Ascending aorta (tissue), 2 donors: ENCODE data around the gene ATF6B. TPM values are rescaled to one million over a fixed set of nuclear protein-coding genes. Genes with fewer than 3 reads are reported as not detected.

Source experiments
- DNase-seq, 2 donors: peaks; one replicate each; pipeline ENCODE4 v3.0.0-alpha.2; 2019; ENCODE audit warnings: low spot score in 2 of 2
- H3K27ac ChIP-seq, 2 donors: fragments of 200-600 bp; sonication (generic); one replicate each; pipeline ENCODE4 v1.5.1; 2016 to 2017; ENCODE audit warnings: mild to moderate bottlenecking in 1 of 2
- H3K27me3 ChIP-seq: fragments of 200-600 bp; sonication (generic); one replicate; pipeline ENCODE4 v1.5.1; 2017
- H3K36me3 ChIP-seq, 2 donors: fragments of 200-600 bp; sonication (generic); one replicate each; pipeline ENCODE4 v1.5.1; 2016
- H3K4me1 ChIP-seq, 2 donors: fragments of 200-600 bp; sonication (generic); one replicate each; pipeline ENCODE4 v1.5.1; 2016 to 2017; ENCODE audit warnings: mild to moderate bottlenecking in 1 of 2
- H3K4me3 ChIP-seq, 2 donors: fragments of 200-600 bp; sonication (generic); one replicate each; pipeline ENCODE4 v1.5.1; 2016 to 2017; ENCODE audit warnings: mild to moderate bottlenecking in 1 of 2
- H3K9me3 ChIP-seq, 2 donors: fragments of 200-600 bp; sonication (generic); one replicate each; pipeline ENCODE4 v1.5.1; 2016
- CTCF ChIP-seq, 3 experiments: fragments of 200-600 bp in 2 of 3; fragments of 450-650 bp in 1 of 3; sonication (generic) in 2 of 3; IDR thresholded peaks; one replicate each; pipeline ENCODE4 v1.5.1; 2016 to 2019; ENCODE audit warnings: antibody characterized with exemption in 3 of 3, mild to moderate bottlenecking in 1 of 3, moderate library complexity in 1 of 3
- intact Hi-C: fragments of 100-400 bp; cut with DNase I; formaldehyde crosslinking; loops from one replicate; pipeline ENCODE4 v1.15.1; 2023
- total RNA-seq: library from RNA; depleted of rRNA; stranded (reverse); fragments of >200 nt; gene quantifications from one replicate; pipeline ENCODE4 v1.1.0, GENCODE V29; 2016

ATF6B gene
- total RNA-seq, 1 donor from 2014 or later = 123 TPM

DNA sequence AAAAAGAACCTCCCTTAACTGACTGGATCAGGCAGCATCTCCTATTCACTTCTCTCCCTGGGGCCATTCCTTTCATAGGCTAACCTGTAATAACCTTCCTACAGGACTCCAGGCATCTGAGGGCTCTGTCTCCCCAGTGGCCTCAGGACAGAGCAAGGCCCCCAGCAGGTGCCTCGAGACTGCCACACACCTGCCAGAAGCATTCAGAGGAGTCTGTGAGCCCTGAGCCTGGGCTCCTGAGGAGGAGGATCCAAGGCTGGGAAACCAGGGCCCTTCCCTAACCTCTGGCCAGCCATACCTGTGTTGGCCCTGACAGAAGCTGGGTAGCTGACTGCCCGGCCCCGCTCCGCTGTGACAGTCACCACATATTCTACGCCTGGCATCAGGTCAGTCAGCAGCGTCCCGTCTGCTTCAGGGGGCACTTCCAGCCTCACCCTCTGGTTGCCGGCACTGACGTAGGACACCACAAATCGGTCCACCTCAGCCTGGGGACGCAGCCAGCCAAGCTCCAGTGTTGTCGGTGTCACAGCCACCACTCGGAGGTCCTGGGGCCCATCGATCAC, 39.5 kb downstream of the ATF6B start:
- H3K36me3 ChIP-seq = no peaks in the 10 kb centered on the region
- H3K4me3 ChIP-seq = no peak overlapping the region
- H3K9me3 ChIP-seq = no peaks in the 10 kb centered on the region
- H3K27me3 ChIP-seq = no peaks in the 10 kb centered on the region
- TF ChIP-seq CTCF (IDR thresholded peaks at IDR 0.05) = no peak
- peaks cover 12 to 29% of the 10 kb centered on the region in 2 donors for H3K4me1 ChIP-seq
- H3K27ac ChIP-seq = peak overlapping the region; percentile 82 to 92
- no peak for DNase-seq
- intact Hi-C loops = loop anchor here (1.0 kb wide), 1 partner anchor 23 kb away; no protein-coding TSS in a partner anchor

DNA sequence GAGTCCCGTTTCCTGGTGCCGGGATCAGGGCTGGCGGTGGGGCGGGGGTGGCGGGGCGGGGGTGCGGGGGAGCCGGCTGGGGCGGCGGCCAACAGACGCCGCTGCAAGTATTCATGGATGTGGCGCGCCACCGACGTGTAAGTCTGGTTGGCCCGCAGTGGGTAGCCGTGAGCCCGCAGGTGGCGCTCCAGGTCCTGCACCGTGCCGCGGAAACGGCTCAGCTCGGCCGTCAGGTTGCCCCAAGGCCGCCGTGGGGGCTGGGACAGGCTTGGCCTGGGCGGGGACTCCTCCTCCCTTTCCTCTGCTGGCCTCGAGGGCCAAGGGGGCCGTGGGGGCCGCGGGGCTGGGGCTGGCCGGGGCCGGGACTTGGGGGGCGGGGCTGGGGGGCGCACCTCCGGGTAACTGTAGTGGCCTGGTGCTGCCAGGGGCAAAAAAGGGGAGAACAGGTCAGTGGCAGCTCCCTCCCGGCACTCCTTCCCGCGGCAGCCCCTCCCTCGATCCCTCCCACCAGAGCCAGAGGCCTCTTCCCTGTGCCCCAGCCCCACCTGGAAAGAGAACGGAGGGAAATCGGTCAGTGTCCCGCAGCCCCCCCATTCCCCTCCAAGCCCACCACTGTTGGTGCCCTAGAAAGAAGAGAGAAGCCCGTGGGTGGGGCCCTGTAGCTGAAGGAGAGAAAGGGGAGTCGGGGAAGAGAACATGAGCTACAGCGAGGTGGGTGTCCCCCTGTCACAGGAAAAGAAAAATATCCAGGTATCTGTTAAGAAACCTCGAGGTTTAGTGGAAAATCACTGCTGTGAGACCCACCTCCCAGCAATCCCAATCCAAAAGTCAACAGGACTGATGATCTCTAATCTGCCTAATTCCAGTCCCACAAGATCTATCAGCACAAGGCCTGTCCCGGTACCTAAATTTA, 40.2 kb downstream of the ATF6B start:
- peak overlapping the region in 1 of 2 donors; percentile 59 for H3K4me3 ChIP-seq
- DNase-seq = peak in 1 of 2 donors; percentile 94
- no peaks in the 10 kb centered on the region for H3K27me3 ChIP-seq
- H3K27ac ChIP-seq = peak overlapping the region; percentile 82 to 92
- no peaks in the 10 kb centered on the region for H3K9me3 ChIP-seq
- H3K4me1 ChIP-seq = peaks cover 9 to 26% of the 10 kb centered on the region in 2 donors
- no peaks in the 10 kb centered on the region for H3K36me3 ChIP-seq
- peak; percentile 65 to 83 (median 76) for TF ChIP-seq CTCF (IDR thresholded peaks at IDR 0.05)
- intact Hi-C loops = loop anchor here (1.0 to 2.0 kb wide), 5 partner anchors 23 to 66 kb away; partner anchors contain the start of genes ATF6B and PPT2

GRCh38 chr6:32086661-32087573, 41.1 kb downstream of the ATF6B start:
- Histone ChIP-seq H3K9me3 (no peaks in the 10 kb centered on the region), H3K4me1 (peaks cover 6 to 28% of the 10 kb centered on the region in 2 donors), H3K4me3 (peak overlapping the region in 1 of 2 donors; percentile 59), H3K36me3 (no peaks in the 10 kb centered on the region), H3K27me3 (no peaks in the 10 kb centered on the region), H3K27ac (peak overlapping the region; percentile 82 to 92)
- no peak for DNase-seq
- intact Hi-C loops = loop anchor here (1.0 to 2.0 kb wide), 4 partner anchors 27 to 67 kb away; partner anchors contain the start of genes ATF6B and PPT2
- TF ChIP-seq CTCF (IDR thresholded peaks at IDR 0.05) = no peak

- Histone ChIP-seq H3K36me3 (no peaks in the 10 kb centered on the region), H3K9me3 (no peaks in the 10 kb centered on the region), H3K4me1 (peaks cover 11 to 30% of the 10 kb centered on the region in 2 donors), H3K27ac (peak overlapping the region; percentile 27 to 92), H3K27me3 (no peaks in the 10 kb centered on the region), H3K4me3 (no peak overlapping the region)
- no peak for DNase-seq
- TF ChIP-seq CTCF (IDR thresholded peaks at IDR 0.05) = no peak
- intact Hi-C loops = loop anchor here (2.0 kb wide), 1 partner anchor 37 kb away; no protein-coding TSS in a partner anchor
Measured at GRCh38 chr6:32085759-32086459, 42.1 kb downstream of the ATF6B start.
